NT2/D1 (cell line): ENCODE data around the gene MED23.

Experiments
- DNase-seq: peaks from one replicate; pipeline ENCODE4 v3.0.0-alpha.2; 2011; ENCODE audit warnings: low read depth, low spot score
- H3K27me3 ChIP-seq: 2 replicates; pipeline ENCODE4 v1.6.0; 2011; ENCODE audit warnings: mild to moderate bottlenecking; ENCODE audit not compliant: insufficient read length, insufficient read depth
- H3K36me3 ChIP-seq: 2 replicates; pipeline ENCODE4 v1.6.1; 2011; ENCODE audit warnings: mild to moderate bottlenecking, low read length, mixed read lengths; ENCODE audit not compliant: insufficient read depth, insufficient read length
- H3K4me1 ChIP-seq: 2 replicates; pipeline ENCODE4 v1.5.1; 2011; ENCODE audit not compliant: insufficient read depth, insufficient read length
- H3K4me3 ChIP-seq: 2 replicates; pipeline ENCODE4 v1.5.1; 2011; ENCODE audit warnings: low read depth; ENCODE audit not compliant: insufficient read length
- H3K9ac ChIP-seq: 2 replicates; pipeline ENCODE4 v1.6.0; 2011; ENCODE audit warnings: low read depth; ENCODE audit not compliant: insufficient read length
- H3K9me3 ChIP-seq: 2 replicates; pipeline ENCODE4 v1.5.1; 2011; ENCODE audit warnings: mild to moderate bottlenecking, low read length; ENCODE audit not compliant: insufficient read depth
- SUZ12 ChIP-seq: IDR thresholded peaks from 2 replicates; pipeline ENCODE4 v1.6.1; 2011; ENCODE audit not compliant: insufficient read length, insufficient read depth; ENCODE audit errors: extremely low read depth
- YY1 ChIP-seq: IDR thresholded peaks from 2 replicates; pipeline ENCODE4 v1.6.1; 2011; ENCODE audit not compliant: insufficient read length, insufficient read depth
- ZNF274 ChIP-seq: IDR thresholded peaks from 2 replicates; pipeline ENCODE4 v1.6.1; 2011; ENCODE audit warnings: mild to moderate bottlenecking, low read depth, low read length

MED23 gene

DNA sequence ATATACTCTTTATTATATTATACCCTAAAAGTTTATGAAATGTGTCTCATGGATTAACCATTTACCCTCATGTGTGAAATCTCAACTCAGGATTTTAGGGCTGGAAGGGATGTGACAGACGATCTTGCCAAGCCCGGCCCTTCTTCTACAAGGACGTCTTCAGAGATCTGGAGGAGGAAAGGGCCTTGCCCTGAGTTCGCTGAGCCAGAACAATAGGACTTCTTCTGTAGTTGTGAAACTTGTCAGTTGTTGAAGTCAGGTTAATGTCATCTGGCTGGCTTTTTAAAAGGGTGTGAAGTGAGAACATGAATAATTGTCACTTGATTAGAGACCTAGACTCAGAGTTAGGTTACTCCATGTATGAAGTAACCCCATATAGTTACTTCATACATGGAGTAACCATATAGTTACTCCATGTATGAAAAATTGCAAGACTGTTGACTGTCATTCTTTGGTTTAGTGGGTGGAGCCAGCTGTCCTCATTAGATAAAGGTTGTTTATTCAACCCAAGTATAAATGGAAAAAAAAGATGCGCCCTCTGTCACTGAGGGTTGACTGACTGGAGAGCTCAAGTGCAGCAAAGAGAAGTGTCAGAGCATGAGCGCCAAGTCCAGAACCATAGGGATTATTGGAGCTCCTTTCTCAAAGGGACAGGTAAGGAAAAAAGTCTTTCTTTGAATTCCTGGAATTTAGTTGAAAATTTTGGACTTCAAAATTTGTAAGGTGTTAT, 55.2 kb downstream of the MED23 start, which contains the start of gene ARG1:
ARG1 (plus strand) TSS at position 541 of the 730 bp plus-strand sequence; CDS start at position 598, 57 bp downstream.
- no peak for DNase-seq
- no peak within 1 kb of the TSS for H3K4me3 ChIP-seq
- H3K27me3 ChIP-seq: no peaks in the 10 kb centered on the region
- TF ChIP-seq ZNF274 (no peak), YY1 (no peak), SUZ12 (no peak)
- no peak within 1 kb of the TSS for H3K9ac ChIP-seq
- H3K4me1 ChIP-seq: no peaks in the 10 kb centered on the region
- no peaks in the 10 kb centered on the region for H3K36me3 ChIP-seq
- no peaks in the 10 kb centered on the region for H3K9me3 ChIP-seq

DNA sequence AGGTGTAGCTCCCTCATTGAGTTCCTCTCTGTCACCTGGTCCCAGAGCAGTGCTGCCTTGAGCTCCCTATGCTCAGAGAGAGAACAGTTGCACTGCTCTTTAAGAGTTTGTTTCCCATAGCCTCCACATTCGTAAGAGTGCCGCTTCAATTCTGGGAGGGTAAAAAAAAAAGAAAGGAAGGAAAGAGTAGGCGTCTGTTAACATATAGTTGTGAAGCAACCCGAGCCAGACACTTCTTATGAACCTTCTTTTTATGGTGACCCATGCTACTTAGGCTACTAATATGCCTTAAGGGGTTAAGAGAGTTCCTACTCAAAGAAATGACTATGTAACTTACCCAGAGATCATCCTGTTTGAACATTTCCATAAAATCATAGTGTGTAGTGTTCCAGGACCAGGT, 59.3 kb downstream of the MED23 start:
- TF ChIP-seq YY1 (no peak), ZNF274 (no peak), SUZ12 (no peak)
- H3K9ac ChIP-seq: no peak overlapping the region
- H3K4me3 ChIP-seq: no peak overlapping the region
- H3K9me3 ChIP-seq: no peaks in the 10 kb centered on the region
- H3K27me3 ChIP-seq: no peaks in the 10 kb centered on the region
- no peaks in the 10 kb centered on the region for H3K36me3 ChIP-seq
- H3K4me1 ChIP-seq: no peaks in the 10 kb centered on the region
- DNase-seq: no peak

DNA sequence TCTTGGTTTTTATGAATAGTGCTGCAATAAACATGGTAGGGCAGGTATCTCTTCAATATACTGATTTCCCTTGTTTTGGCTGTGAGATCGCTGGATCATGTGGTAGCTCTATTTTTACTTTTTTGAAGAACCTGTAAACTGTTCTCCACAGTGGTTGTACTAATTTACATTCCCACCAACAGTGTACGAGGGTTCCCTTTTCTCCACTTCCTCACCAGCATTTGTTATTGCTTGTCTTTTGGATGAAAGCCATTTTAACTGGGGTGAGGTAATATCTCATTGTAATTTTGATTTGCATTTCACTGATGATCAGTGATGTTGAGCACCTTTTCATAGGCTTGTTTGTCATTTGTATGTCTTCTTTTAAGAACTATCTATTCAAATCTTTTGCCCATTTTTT, 63.0 kb downstream of the MED23 start:
- Histone ChIP-seq H3K4me3 (no peak overlapping the region), H3K9ac (no peak overlapping the region), H3K9me3 (no peaks in the 10 kb centered on the region), H3K4me1 (no peaks in the 10 kb centered on the region), H3K27me3 (no peaks in the 10 kb centered on the region), H3K36me3 (no peaks in the 10 kb centered on the region)
- TF ChIP-seq YY1 (no peak), SUZ12 (no peak), ZNF274 (no peak)
- DNase-seq: no peak

DNA sequence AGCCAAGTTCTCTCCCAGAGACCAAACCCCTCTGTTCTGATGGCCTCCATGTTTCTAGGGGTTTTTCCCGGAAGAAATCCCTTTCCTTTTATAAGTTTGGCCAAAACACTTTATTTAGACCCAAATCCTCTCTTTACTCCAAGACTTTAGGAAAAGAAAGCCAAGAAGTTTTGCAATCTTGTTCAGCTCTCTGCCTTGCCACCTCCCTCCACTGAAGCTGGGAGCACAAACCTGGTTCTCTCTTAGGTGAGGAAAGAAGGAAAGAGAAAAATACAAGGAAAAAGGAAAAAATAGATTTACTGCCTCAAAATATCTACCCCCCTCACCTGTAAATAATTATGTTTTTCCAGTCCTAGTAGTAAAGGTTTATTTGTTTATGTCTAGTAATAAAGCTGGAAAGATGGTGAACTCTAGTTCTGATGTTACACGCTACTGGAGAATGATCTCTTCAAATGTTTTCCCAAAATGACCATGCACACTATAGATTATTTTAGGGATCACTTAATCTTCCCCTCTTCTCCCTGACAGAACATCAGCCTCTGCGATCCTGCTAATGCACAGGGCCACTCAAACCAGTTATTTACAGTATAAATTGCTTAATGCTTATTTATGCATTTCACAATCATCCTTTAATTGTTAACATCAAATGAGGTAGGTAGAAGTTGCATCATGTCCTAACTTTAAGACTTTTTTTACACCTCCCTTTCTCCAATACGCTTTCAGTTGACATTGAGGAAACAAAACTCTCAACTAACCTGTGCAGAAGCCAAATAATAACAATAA, 65.9 kb downstream of the MED23 start:
- H3K9ac ChIP-seq: no peak overlapping the region
- no peaks in the 10 kb centered on the region for H3K27me3 ChIP-seq
- no peaks in the 10 kb centered on the region for H3K36me3 ChIP-seq
- no peak for DNase-seq
- H3K9me3 ChIP-seq: no peaks in the 10 kb centered on the region
- H3K4me3 ChIP-seq: no peak overlapping the region
- H3K4me1 ChIP-seq: no peaks in the 10 kb centered on the region
- no peak for TF ChIP-seq ZNF274
- TF ChIP-seq YY1: no peak
- no peak for TF ChIP-seq SUZ12

DNA sequence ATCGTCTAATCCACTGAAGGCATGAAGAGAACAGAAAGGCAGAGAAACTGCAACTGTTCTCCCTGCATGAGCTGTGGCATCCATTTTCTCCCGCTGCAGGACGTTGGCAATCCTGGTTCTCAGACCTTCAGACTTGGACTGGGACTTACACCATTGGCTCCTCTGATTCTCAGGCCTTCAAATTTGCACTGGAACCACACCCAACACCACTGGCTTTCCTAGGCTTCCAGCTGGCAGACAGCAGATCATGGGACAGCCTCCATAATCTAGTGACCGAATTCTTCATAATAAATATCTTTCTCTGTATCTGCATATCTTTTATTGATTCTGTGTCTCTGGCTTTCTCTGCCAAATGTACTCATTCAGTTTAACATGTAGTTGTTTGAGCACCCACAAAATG, 69.1 kb downstream of the MED23 start:
- no peak overlapping the region for H3K4me3 ChIP-seq
- TF ChIP-seq YY1: no peak
- TF ChIP-seq SUZ12: no peak
- TF ChIP-seq ZNF274: no peak
- H3K9me3 ChIP-seq: no peaks in the 10 kb centered on the region
- no peaks in the 10 kb centered on the region for H3K36me3 ChIP-seq
- no peaks in the 10 kb centered on the region for H3K27me3 ChIP-seq
- no peaks in the 10 kb centered on the region for H3K4me1 ChIP-seq
- DNase-seq: no peak
- H3K9ac ChIP-seq: no peak overlapping the region

DNA sequence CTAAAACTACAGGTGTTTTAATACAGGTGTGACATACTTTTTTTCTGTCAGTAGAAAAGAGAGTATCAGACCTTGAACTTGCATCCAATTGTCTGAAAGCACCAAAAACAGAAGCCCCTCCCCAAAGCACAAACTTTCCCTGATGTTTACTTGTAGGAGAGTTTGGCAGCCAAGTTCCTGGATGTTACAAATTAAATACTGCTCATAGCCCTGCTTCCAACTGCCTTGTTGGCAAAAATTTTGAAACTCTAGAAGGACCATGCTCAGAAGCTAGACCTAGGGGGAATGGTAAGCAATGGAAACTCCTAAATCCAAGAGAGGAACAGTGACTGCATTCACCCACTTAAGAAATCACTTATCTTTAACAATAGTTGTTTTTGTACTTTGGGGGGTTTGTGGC, 72.0 kb downstream of the MED23 start:
- H3K4me1 ChIP-seq: no peaks in the 10 kb centered on the region
- no peak for TF ChIP-seq SUZ12
- no peak for TF ChIP-seq ZNF274
- TF ChIP-seq YY1: no peak
- DNase-seq: no peak
- H3K27me3 ChIP-seq: no peaks in the 10 kb centered on the region
- no peaks in the 10 kb centered on the region for H3K9me3 ChIP-seq
- no peaks in the 10 kb centered on the region for H3K36me3 ChIP-seq
- no peak overlapping the region for H3K9ac ChIP-seq
- H3K4me3 ChIP-seq: no peak overlapping the region

DNA sequence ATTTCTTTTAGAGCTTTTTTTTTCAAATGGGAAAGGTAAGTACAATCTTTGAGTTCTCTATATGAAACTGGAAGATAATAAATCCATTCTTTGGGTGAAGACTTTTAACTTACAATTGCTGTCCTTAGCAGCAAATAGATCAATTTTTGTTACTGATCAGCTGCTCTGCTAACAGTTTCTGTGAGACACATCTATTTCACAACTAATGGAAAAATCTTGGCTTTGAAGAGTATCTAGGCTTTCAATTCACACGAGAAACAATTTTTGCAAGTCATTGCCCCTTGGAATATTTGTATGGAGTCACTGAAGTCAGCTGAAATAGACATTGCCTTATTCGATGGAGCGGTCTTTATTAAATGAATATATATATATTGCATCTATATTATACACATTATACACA, 75.5 kb downstream of the MED23 start:
- Histone ChIP-seq H3K27me3 (no peaks in the 10 kb centered on the region), H3K9me3 (no peaks in the 10 kb centered on the region), H3K4me3 (no peak overlapping the region), H3K9ac (no peak overlapping the region), H3K4me1 (no peaks in the 10 kb centered on the region), H3K36me3 (no peaks in the 10 kb centered on the region)
- DNase-seq: no peak
- TF ChIP-seq SUZ12 (no peak), ZNF274 (no peak), YY1 (no peak)
